GM18867 (cell line): ENCODE measurements around the gene KCNMB4.

ENCODE experiments used
- ATAC-seq: cut with Tn5 transposase; IDR thresholded peaks from one replicate; pipeline ENCODE4 v1.9.1; 2021; ENCODE audit warnings: mild to moderate bottlenecking, moderate library complexity; ENCODE audit not compliant: unreplicated experiment

The KCNMB4 gene

GRCh38 chr12:70430400-70430799 lies 64.3 kb downstream of the KCNMB4 start:
- ATAC-seq = no peak

- no peak for ATAC-seq
Measured at GRCh38 chr12:70436836-70437235, 70.7 kb downstream of the KCNMB4 start.

GRCh38 chr12:70443062-70443673 lies 77.1 kb downstream of the KCNMB4 start:
- ATAC-seq = no peak

- ATAC-seq = no peak
Measured at GRCh38 chr12:70444903-70445302, 78.8 kb downstream of the KCNMB4 start.

- no peak for ATAC-seq
Measured at GRCh38 chr12:70448371-70448770, 82.3 kb downstream of the KCNMB4 start.

GRCh38 chr12:70449074-70449752 lies 83.1 kb downstream of the KCNMB4 start:
- no peak for ATAC-seq

- ATAC-seq = no peak
Measured at GRCh38 chr12:70449753-70450341, 83.8 kb downstream of the KCNMB4 start.

- ATAC-seq = no peak
Measured at GRCh38 chr12:70451528-70451927, 85.4 kb downstream of the KCNMB4 start.

GRCh38 chr12:70456953-70457352 lies 90.9 kb downstream of the KCNMB4 start:
- no peak for ATAC-seq

GRCh38 chr12:70459786-70460185 lies 93.7 kb downstream of the KCNMB4 start:
- ATAC-seq = no peak

GRCh38 chr12:70463997-70464396 lies 97.9 kb downstream of the KCNMB4 start:
- no peak for ATAC-seq

GRCh38 chr12:70466753-70467152 lies 100.7 kb downstream of the KCNMB4 start:
- ATAC-seq = no peak

- no peak for ATAC-seq
Measured at GRCh38 chr12:70467476-70467875, 101.4 kb downstream of the KCNMB4 start.

GRCh38 chr12:70467918-70468733 lies 102.0 kb downstream of the KCNMB4 start:
- no peak for ATAC-seq

GRCh38 chr12:70468741-70469140 lies 102.7 kb downstream of the KCNMB4 start:
- ATAC-seq = no peak

- no peak for ATAC-seq
Measured at GRCh38 chr12:70469221-70469820, 103.2 kb downstream of the KCNMB4 start.

- no peak for ATAC-seq
Measured at GRCh38 chr12:70482764-70483163, 116.7 kb downstream of the KCNMB4 start.
